DLD1 (cell line): ENCODE data around the gene STAT5B.
"Not testable (repeated sequence)": the region's sequence is repeated elsewhere in the genome, so short reads cannot be mapped to it uniquely, and the experiment has no call there.

Source experiments
- in situ Hi-C: cut with HindIII; loops from 2 replicates; pipeline ENCODE4 v1.10.0; 2017; ENCODE audit warnings: low sequenced_read_pairs

STAT5B gene

DNA sequence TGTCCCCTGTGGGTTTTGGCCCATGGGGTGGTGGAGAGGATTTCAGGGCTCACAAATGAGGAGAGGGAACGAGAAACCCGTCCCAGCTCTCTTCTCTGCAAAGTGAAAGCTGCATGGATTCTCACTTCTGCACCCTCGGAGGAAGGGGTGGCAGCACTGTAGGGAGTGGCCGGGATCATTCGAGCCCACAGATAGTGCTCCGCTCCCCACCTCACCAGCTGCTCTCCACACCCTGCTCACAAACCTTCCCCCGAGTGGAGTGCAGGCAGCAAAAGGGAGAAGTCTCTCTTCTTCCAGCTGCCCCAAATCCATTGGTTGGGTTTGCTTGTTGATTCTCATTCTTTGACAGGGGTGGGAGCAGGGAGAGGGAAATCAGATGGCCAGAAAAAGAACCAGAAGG is 32.3 kb upstream of the STAT5B start:
- in situ Hi-C loops = loop anchor here (25.0 kb wide), 1 partner anchor 204 kb away; no protein-coding TSS in a partner anchor

DNA sequence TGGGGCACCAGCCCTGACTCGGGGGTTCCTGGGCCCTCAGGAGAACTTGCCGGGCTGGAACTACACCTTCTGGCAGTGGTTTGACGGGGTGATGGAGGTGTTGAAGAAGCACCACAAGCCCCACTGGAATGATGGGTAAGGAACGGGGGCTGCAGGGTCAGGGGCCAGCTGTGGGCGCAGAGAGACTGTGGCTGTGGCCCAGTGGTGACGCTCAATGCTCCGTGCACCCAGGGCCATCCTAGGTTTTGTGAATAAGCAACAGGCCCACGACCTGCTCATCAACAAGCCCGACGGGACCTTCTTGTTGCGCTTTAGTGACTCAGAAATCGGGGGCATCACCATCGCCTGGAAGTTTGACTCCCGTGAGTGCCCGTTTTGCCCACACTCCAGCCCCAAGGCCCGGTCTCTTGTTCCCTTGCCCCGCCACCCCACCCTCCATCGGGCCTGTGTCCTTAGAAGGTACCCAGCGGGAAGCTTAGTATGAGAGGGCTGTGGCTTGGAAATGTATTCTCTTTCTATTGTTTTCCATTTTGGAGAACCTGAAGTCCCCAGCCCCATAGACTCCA is 31.3 kb upstream of the STAT5B start:
- in situ Hi-C loops = loop anchor here (25.0 kb wide), 1 partner anchor 205 kb away; no protein-coding TSS in a partner anchor

DNA sequence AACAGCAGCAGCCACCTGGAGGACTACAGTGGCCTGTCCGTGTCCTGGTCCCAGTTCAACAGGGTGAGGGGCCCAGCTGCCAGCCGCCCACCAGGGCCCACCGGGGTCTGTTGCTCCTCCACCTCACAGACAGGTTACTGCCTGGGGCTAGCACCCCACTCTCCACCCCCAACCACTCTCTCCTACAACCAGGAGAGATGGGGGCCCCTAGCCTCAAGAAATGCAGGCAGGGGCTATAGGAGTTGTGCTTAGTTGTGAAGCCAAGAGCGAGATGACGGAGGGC is 30.1 kb upstream of the STAT5B start:
- in situ Hi-C loops = loop anchor here (25.0 kb wide), 1 partner anchor 206 kb away; no protein-coding TSS in a partner anchor

DNA sequence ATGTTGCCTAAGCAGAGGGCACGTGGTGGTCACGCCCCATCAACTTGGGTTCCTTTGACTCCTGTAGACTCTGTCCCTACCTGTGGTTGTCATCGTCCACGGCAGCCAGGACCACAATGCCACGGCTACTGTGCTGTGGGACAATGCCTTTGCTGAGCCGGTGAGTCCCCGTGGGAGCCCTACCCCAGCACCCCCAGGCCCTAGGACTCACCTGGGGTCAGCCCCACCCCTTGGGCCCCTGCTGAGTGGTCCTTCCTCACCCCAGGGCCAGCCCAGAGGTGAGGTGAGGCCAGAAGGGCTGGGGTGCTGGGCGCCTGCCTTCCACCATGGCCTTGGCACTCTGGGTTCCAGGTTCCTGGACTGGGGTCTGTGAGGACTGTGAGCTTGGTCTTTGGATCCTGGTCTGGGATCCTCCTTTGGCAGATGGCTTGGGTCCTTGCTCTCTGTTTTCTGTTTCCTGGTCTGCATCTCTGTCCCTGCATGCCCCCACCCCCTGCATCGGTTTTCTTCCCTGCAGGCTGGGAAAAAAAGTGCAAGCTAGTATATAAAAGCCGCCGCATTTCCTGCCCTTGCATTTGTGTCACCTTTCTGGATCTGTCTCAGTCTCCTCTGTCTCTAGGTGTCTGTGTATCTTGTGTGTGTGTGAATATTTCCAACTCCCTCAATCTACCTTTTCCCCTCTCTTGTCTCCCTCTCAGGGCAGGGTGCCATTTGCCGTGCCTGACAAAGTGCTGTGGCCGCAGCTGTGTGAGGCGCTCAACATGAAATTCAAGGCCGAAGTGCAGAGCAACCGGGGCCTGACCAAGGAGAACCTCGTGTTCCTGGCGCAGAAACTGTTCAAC is 29.6 kb upstream of the STAT5B start:
- in situ Hi-C loops = loop anchor here (25.0 kb wide), 1 partner anchor 207 kb away; no protein-coding TSS in a partner anchor

DNA sequence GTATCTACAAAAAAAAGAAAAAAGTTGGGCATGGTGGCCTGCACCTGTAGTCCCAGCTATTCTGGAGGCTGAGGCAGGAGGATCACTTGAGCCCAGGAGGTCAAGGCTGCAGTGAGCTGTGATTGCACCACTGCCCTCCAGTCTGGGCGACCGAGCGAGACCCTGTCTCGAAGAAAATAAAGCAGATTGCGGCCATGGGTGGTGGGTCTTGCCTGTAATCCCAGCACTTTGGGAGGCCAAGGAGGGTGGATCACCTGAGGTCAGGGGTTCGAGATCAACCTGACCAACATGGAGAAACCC is 28.8 kb upstream of the STAT5B start:
- in situ Hi-C loops = loop anchor here (25.0 kb wide), 1 partner anchor 207 kb away; no protein-coding TSS in a partner anchor

DNA sequence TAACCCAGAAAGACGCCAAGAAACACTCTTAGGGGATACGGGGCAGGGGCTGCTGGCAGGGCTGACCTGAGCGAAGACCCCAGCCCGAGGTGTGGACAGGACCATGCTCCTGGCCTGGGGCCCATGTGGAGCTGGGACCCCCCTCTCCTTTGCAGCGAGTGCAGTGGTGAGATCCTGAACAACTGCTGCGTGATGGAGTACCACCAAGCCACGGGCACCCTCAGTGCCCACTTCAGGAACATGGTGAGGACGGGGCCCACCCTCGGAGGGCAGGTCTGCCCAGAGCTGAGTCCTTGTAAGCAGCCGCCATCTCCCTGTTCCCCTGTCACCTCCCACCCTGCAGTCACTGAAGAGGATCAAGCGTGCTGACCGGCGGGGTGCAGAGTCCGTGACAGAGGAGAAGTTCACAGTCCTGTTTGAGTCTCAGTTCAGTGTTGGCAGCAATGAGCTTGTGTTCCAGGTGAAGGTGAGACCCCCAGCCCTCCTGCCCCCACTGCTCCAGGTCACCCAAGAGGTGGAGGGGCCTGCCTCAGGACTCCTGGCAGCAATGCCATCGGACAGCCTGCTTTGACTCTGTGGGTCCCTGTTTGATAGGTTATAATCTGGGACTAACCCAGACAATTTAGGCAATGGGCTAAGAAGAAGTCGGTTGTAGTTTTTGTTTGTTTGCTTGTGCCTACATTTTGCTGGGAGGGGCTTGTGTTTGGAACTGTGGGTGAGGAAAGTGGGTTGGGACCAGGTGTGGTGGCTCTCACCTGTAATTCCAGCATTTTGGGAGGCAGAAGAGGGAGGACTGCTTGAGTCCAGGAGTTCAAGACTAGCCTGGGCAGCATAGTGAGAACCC is 28.2 kb upstream of the STAT5B start:
- in situ Hi-C loops = loop anchor here (25.0 kb wide), 1 partner anchor 208 kb away; no protein-coding TSS in a partner anchor

DNA sequence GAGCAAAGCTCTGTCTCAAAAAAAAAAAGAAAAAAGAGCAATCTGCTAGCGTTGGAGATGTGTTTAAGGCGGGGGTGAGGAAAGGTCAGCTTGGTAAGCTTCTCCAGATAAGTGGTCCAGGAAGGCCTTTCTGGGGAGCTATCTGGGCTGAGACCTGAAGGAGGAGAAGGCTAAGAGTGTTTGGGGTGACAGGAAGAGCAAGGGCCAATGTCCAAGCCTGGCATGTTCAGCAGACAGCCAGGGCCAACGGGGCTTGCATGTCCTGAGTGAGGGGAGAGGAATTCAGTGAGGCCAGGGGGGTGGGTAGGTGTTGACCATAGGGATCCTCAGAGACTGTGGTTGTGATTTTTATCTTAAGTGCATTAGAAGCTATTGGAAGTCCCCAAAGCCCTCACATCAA is 27.5 kb upstream of the STAT5B start:
- in situ Hi-C loops = loop anchor here (25.0 kb wide), 1 partner anchor 209 kb away; no protein-coding TSS in a partner anchor

DNA sequence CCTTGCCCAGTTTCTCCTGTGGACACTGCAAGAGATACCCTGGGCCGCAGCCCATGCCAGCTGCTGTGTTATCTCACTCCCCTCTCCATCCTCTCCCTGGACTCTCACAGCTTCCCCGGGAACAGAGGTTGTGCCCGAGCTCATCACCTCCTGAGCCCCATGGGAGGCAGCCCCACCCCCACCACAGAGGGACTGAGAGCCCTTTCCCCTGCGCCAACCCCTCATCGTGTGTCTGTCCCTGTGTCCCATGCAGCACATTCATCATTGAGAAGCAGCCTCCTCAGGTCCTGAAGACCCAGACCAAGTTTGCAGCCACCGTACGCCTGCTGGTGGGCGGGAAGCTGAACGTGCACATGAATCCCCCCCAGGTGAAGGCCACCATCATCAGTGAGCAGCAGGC is 24.8 kb upstream of the STAT5B start:
- in situ Hi-C loops = loop anchor here (25.0 kb wide), 1 partner anchor 211 kb away; no protein-coding TSS in a partner anchor

DNA sequence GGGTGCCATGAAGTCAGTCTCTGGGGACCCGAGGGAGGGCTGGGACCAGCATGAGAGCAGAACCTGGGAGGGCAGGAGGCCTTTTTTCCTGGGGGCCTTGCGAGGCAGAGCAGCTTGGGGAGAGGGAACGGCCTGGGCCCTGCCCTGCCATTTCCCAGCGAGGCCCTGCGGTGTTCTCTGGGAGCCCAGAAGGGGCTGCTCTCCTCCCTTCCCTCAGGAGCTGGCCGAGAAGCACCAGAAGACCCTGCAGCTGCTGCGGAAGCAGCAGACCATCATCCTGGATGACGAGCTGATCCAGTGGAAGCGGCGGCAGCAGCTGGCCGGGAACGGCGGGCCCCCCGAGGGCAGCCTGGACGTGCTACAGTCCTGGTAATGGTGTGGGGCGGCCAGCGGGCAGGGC is 23.7 kb upstream of the STAT5B start:
- in situ Hi-C loops = loop anchor here (25.0 kb wide), 1 partner anchor 212 kb away; no protein-coding TSS in a partner anchor

DNA sequence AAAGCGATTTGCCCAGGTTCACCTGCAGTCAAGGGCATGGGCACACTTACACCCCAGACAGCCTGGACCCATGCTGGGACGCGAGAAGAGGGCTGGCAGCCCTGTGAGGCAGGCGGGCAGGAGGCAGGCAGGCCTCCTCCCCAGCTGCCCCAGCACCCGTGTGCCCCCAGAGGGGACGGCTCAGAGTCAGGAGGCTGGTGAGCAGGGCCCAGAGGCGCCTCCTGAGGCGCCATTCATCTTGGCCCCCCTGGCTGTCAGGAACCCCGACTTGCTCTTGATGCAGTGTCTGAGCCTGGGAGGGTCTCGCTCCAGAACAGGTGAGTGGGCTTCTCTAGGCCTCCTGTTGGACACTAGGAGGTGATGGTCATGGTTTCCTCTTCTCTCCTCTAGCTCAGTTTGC is 23.2 kb upstream of the STAT5B start:
- in situ Hi-C loops = not testable (repeated sequence)

DNA sequence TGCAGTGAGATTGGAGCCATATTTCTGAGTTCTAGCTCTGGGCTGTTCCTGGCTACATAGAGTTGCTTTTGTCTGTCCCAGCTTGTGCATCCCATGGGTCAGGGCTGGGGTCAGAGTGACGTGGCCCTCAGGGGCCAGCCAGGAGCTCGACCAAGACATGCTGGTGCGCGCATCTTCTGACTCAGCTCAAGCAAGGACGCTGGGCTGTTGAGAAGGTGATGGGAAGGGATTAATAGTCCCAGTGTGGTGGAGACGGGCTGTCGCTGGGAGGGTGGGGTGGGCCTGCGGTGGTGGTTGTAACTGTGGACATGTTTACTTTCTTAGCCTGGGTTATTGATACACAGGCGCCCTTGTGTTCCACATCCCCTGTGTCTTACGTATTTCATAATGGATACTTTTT is 21.6 kb upstream of the STAT5B start:
- in situ Hi-C loops = not testable (repeated sequence)

DNA sequence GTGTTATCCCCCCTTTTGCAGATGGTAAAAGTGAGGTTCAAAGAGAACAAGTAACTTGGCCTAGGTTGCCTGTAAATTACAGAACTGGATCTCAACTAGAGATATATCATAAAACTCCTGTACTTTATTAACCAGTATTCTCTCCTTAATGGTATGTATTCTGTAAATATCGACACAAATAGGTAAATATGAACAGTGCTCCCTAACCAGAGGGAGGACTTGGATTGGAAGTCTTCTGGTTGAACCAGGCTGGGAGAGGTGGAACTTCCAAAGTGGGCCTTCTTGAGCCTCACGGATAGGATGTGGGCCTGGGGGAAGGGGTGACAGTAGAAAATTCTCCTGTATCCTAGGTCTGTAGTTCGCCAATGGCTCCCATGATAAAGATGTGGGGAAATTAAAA is 19.8 kb upstream of the STAT5B start:
- in situ Hi-C loops = no loop called here

DNA sequence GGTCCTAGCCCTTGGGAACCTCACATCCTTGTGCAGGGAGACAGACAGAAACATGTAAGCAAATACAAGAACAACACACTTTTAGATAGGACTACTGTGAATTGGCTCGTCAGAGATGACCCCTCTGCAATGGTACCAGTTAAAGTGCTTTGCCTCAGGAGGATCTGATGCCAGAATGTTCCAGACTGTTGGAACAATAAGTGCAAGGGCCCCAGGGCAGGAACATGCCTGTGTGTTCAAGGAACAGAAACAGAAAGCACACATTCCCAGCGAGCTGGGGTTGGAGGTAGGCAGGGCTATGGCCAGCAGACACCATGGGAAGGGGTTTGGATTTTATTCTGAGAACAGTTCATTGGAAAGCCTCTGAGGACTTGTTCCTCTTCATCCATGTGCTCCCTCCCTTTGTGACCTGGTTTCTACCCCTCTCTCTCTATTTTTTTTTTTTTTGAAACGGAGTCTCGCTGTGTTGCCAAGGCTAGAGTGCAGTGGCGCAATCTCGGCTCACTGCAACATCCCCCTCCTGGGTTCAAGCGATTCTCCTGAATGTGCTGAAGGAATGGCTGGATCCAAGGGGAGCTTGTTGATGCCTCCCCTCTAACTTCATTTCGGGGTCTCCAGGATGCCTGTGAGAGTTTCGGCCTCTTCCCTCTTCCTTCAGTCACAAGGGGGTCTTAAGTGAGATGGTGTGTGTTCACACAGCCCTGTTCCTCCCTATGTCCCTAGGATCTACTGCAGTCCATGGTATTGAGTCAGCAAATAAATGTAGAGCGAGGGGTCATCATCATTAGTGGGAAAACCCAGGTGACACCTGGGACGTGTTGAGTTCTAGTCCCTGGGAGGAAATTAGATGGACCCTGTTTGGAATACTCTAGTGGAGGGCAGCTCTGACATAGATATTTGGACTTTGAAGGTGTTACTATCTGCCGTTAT is 18.5 kb upstream of the STAT5B start:
- in situ Hi-C loops = no loop called here

DNA sequence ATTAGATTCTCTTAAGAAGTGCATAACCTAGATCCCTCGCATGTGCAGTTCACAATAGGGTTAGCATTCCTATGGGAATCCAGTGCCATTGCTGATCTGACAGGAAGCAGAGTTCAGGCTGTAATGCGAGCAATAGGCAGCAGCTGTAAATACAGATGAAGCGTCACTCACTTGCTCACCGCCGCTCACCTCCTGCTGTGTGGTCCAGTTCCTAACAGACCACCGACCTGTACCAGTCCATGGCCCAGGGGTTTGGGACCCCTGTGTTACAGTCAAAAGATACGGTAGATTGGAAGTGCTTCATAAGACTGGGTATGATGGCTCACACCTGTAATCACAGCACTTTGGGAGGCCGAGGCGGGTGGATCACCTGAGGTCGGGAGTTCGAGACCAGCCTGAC is 14.9 kb upstream of the STAT5B start:
- in situ Hi-C loops = no loop called here

DNA sequence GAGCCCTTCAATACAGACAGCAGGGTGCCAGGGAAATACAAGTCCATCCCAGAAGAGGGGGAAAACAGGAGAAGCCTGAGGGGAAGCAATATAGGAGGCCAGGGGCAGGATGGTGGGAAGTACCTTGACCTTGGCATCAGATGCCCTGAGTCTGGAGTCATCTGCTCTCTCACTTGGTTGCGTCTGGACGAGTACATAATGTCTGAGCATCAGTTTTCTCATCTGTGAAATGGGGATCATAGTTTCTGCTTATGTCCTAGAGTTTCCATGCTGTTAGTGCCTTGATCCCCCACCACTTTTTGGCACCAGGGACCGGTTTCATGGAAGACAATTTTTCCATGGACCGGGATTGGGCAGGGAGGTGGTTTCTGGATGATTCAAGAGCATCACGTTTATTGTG is 14.4 kb upstream of the STAT5B start:
- in situ Hi-C loops = no loop called here

DNA sequence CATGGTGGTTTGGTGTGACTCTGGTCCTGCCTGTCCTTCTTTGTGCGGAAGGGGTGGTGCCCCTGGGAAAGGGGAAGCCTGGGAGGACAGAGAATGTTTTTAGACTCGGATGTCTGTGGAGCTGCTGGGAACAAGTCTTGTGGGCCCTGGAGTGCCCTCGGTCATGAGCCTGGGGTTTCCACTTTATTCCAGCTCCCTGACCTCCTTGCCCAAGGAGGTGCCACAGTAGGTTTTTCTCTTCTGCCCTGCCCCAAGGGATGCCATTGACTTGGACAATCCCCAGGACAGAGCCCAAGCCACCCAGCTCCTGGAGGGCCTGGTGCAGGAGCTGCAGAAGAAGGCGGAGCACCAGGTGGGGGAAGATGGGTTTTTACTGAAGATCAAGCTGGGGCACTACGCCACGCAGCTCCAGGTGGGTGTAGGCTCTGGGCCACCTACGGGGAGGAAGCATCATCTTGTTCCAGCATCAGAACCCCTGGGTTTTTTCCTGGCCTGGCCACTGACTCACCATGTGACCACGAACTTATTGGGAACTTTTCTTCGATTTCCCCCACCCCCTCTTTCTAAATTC is 13.5 kb upstream of the STAT5B start:
- in situ Hi-C loops = no loop called here

DNA sequence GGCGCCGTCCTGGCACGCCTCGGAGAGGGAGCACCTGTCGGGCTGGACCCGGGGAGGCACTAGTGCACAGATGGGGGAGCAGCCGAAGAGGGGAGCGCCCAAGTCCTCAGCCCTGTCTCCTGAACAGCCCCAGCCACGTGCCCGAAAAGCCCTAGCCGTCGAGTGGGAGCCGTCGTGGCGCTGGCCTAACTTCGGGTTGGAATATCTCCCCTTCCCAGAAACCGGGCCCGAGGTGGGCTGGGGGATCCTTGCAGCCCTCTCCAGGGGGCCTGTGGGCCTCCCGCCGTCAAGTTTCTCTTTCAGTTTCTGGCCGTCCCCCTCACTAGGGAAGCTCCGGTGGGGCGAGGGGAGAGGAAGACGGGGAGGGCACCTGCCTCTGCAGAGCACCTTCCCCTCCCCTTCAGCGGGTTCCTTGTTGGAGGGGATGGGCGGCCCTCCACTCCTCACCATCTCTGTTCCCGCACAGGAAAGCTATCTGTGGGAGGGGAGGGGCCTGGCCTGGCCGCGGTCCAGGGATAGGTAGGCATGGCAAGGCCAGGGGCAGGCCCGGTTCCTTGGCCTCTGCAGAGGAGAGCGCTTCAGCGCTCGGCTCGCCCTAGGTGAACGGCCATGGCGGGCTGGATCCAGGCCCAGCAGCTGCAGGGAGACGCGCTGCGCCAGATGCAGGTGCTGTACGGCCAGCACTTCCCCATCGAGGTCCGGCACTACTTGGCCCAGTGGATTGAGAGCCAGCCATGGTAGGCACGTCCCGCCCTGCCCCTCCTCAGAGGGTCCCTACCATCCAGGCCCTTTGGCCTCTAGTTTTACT is 12.8 kb upstream of the STAT5B start:
- in situ Hi-C loops = no loop called here

DNA sequence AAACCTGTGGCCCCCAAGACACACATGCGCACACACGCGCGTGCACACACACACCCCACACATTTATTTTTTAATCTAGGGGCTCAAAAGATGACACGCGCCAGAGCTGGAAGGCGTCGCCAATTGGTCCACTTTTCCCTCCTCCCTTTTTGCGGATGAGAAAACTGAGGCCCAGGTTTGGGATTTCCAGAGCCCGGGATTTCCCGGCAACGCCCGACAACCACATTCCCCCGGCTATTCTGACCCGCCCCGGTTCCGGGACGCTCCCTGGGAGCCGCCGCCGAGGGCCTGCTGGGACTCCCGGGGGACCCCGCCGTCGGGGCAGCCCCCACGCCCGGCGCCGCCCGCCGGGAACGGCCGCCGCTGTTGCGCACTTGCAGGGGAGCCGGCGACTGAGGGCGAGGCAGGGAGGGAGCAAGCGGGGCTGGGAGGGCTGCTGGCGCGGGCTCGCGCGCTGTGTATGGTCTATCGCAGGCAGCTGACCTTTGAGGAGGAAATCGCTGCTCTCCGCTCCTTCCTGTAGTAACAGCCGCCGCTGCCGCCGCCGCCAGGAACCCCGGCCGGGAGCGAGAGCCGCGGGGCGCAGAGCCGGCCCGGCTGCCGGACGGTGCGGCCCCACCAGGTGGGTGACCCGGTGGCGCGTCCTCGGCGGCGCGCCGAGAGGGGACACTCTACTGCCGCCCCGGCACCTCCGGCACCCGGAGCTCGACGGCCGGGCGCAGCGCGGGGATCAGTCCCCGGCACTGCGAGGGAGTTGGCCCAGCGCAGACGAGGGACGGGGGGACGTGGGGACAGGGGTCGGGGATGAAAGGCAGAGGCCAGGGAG is 12.0 kb upstream of the STAT5B start, which contains the start of gene STAT5A:
Gene STAT5A (plus strand): TSS at position 522 of the 826 bp plus-strand sequence. CDS start 914 bp downstream, outside the sequence.
- in situ Hi-C loops = no loop called here
